Lower leg skin (tissue), 4 donors: Measurements from ENCODE around the gene ZNF367. TPM values are rescaled to one million over a fixed set of nuclear protein-coding genes. Genes with fewer than 3 reads are reported as not detected.

ENCODE experiments used
- DNase-seq, 2 donors: peaks; one replicate each; pipeline ENCODE4 v3.0.0-alpha.2; 2019; ENCODE audit warnings: low spot score in 2 of 2
- H3K4me3 ChIP-seq: fragments of 200-600 bp; sonication (generic); 2 replicates; pipeline ENCODE4 v1.5.1; 2017; ENCODE audit warnings: mild to moderate bottlenecking, low read depth; ENCODE audit not compliant: poor library complexity, severe bottlenecking
- POLR2A ChIP-seq, 2 donors: fragments of 450-650 bp; IDR thresholded peaks; one replicate each; pipeline ENCODE4 v1.6.1; 2016 to 2017; ENCODE audit warnings: antibody characterized with exemption in 2 of 2, mild to moderate bottlenecking in 1 of 2, moderate library complexity in 1 of 2
- WGBS, 2 donors: methylation state at CpG; one replicate each; pipeline ENCODE4 v1.1.5; 2018; 5-methylcytosine and 5-hydroxymethylcytosine counted together
- intact Hi-C: fragments of 100-400 bp; cut with DNase I; formaldehyde crosslinking; loops from one replicate; pipeline ENCODE4 v1.15.0; 2023; ENCODE audit warnings: low total_unique reads
- total RNA-seq, 4 donors: library from RNA; depleted of rRNA; stranded (reverse); fragments of >200 nt; gene quantifications; one replicate each; pipeline ENCODE4 v1.1.0, GENCODE V29; 2016
- TF ChIP-seq, protein P1 (sequence below), 3 donors: fragments of 450-650 bp; IDR thresholded peaks; one replicate each; pipeline ENCODE4 v1.5.1; 2016; ENCODE audit warnings: antibody characterized with exemption in 3 of 3, mild to moderate bottlenecking in 3 of 3, moderate library complexity in 2 of 3

ZNF367 gene
- total RNA-seq, 4 donors from 2014 or later = 0.93 to 3.0 (median 1.8) TPM

DNA sequence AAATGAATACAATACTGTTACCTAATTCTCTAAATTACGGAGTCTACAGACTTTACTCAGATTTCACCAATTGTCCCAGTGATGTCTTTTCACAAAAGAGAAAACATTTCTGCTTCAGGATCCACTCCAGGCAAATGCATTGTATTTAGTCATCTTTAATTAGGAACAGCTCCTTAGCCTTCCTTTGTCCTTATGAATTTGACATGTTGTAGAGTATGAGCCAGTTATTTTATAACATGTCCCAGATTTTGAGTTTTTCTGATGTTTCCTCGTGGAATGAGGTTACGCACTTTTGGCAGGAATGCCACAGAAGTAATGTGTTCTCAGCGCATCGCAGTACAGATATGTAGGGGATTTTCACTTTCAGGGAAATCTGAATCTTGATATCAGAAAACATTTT is 42.3 kb upstream of the ZNF367 start:
- WGBS, 2 donors = 55 to 65% methylated on average over 5 of the region's 5 CpGs
- H3K4me3 ChIP-seq = no peak overlapping the region
- intact Hi-C loops = no loop called here
- DNase-seq = peak in 1 of 2 donors; percentile 26
- TF ChIP-seq, protein P1, sequence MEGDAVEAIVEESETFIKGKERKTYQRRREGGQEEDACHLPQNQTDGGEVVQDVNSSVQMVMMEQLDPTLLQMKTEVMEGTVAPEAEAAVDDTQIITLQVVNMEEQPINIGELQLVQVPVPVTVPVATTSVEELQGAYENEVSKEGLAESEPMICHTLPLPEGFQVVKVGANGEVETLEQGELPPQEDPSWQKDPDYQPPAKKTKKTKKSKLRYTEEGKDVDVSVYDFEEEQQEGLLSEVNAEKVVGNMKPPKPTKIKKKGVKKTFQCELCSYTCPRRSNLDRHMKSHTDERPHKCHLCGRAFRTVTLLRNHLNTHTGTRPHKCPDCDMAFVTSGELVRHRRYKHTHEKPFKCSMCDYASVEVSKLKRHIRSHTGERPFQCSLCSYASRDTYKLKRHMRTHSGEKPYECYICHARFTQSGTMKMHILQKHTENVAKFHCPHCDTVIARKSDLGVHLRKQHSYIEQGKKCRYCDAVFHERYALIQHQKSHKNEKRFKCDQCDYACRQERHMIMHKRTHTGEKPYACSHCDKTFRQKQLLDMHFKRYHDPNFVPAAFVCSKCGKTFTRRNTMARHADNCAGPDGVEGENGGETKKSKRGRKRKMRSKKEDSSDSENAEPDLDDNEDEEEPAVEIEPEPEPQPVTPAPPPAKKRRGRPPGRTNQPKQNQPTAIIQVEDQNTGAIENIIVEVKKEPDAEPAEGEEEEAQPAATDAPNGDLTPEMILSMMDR (IDR thresholded peaks at IDR 0.05) = no peak
- no peak for TF ChIP-seq POLR2A (IDR thresholded peaks at IDR 0.05)

DNA sequence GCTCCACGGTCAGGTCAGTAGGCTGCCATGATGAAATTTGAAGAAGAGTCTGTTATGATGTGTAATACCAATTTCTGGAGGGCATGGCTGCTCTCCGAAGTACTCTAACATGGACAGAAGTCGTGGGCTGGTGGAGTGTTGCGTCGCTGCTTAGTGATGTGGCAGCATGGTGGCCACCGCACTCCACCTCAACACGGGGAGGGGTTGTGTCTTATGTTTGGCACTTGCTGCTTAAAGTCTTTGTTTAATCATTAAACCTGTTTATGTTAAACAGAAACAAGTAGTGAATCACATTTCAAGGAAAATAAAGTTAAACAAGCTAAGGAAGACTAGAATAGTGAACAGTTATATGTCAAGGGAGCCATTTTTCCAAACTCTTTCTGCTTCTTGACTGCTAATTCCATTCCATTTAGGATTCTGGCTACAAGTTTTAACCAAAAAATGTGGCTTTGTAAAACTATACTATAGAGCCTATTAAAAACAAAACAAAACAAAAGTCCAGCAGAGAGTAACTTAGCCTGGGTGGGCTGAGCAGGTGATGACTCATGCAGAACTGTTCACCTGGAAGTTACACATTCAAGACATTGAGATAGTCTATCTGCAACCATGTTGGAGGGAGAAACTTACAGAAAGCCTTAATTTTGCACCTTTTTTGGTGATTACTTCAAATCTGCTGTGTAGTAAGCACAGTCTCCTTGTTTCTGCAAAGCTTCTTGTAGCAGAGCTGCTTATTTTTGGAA is 41.3 kb upstream of the ZNF367 start:
- WGBS, 2 donors = 94 to 100% methylated on average over 7 of the region's 7 CpGs
- TF ChIP-seq, protein P1 (IDR thresholded peaks at IDR 0.05) = no peak
- TF ChIP-seq POLR2A (IDR thresholded peaks at IDR 0.05) = no peak
- no peak overlapping the region for H3K4me3 ChIP-seq
- intact Hi-C loops = no loop called here
- no peak for DNase-seq

- no peak overlapping the region for H3K4me3 ChIP-seq
- intact Hi-C loops = no loop called here
- TF ChIP-seq, protein P1 (IDR thresholded peaks at IDR 0.05) = no peak
- WGBS, 2 donors = 91 to 94% methylated on average over 8 of the region's 8 CpGs
- DNase-seq = no peak
Measured at GRCh38 chr9:96458226-96458625, 40.1 kb upstream of the ZNF367 start.

DNA sequence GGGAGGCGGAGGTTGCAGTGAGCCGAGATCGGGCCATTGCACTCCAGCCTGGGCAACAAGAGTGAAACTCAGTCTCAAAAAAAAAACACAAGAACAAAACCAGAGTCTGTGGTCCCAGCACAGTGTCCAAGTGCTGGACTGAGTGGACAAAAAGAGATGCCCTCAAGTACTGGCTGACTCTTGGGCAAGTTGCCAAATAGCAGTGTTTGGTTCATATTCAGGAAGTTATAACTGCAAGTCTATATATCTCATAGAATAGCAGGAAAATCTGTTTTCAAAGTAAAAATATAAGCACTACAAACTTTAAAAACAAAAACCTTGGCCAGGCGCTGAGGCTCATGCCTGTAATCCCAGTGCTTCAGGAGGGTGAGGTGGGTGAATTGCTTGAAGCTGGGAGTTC is 39.1 kb upstream of the ZNF367 start:
- no peak for DNase-seq
- H3K4me3 ChIP-seq = no peak overlapping the region
- intact Hi-C loops = no loop called here
- TF ChIP-seq POLR2A (IDR thresholded peaks at IDR 0.05) = no peak
- TF ChIP-seq, protein P1 (IDR thresholded peaks at IDR 0.05) = no peak
- 92 to 96% methylated on average over 4 of the region's 4 CpGs for WGBS, 2 donors

- intact Hi-C loops = no loop called here
- 24 to 27% methylated on average over 2 of the region's 2 CpGs for WGBS, 2 donors
- TF ChIP-seq, protein P1 (IDR thresholded peaks at IDR 0.05) = no peak
- TF ChIP-seq POLR2A (IDR thresholded peaks at IDR 0.05) = no peak
- no peak for DNase-seq
- H3K4me3 ChIP-seq = no peak overlapping the region
Measured at GRCh38 chr9:96453625-96454024, 35.5 kb upstream of the ZNF367 start.
